ENCODE results near the gene PRRC2A.

The PRRC2A gene

GRCh38 chr6:31620586-31621319, at the start of gene PRRC2A:
Gene PRRC2A, plus strand, starts transcription at chr6:31620715. Its CDS starts 2,075 bp downstream, at chr6:31622790.
- Histone ChIP-seq H3K4me1 (ENCODE audit: control insufficient read depth in 2 of 2, insufficient read depth in 2 of 2, low read length in 2 of 2) (peaks cover 10 to 21% of the 10 kb centered on the region in 2 donors), H3K4me3 (ENCODE audit: low read length in 2 of 2) (peak within 1 kb of the TSS; percentile 86 to 89), H3K9ac (ENCODE audit: low read depth in 1 of 2, low read length in 2 of 2) (peak within 1 kb of the TSS; percentile 93 to 94)

GRCh38 chr6:31572041-31572911, 48.2 kb upstream of the PRRC2A start, which contains the start of gene LTA:
Gene LTA, plus strand, starts transcription at chr6:31572289. Its CDS starts 454 bp downstream, at chr6:31572743.
- H3K9ac ChIP-seq (ENCODE audit: low read depth in 1 of 2, low read length in 2 of 2) = peak within 1 kb of the TSS in 1 of 2 donors; percentile 47
- no peaks in the 10 kb centered on the region for H3K27me3 ChIP-seq (ENCODE audit: control insufficient read depth in 2 of 2, insufficient read depth in 2 of 2, low read length in 2 of 2)
- no peaks in the 10 kb centered on the region for H3K9me3 ChIP-seq (ENCODE audit: control insufficient read depth in 2 of 2, low read length in 2 of 2)
- peak within 1 kb of the TSS; percentile 34 to 69 for H3K27ac ChIP-seq (ENCODE audit: low read depth in 2 of 2, low read length in 2 of 2)
- H3K4me1 ChIP-seq (ENCODE audit: control insufficient read depth in 2 of 2, insufficient read depth in 2 of 2, low read length in 2 of 2) = peaks cover 7 to 14% of the 10 kb centered on the region in 2 donors
- H3K36me3 ChIP-seq (ENCODE audit: control insufficient read depth in 2 of 2, insufficient read depth in 2 of 2, low read length in 2 of 2) = no peaks in the 10 kb centered on the region
- H3K4me3 ChIP-seq (ENCODE audit: low read length in 2 of 2) = peak within 1 kb of the TSS; percentile 6 to 65

More at GRCh38 chr6:31620586-31621319, at the start of gene PRRC2A:
- Histone ChIP-seq H3K27ac (ENCODE audit: low read depth in 2 of 2, low read length in 2 of 2) (peak within 1 kb of the TSS; percentile 99), H3K36me3 (ENCODE audit: control insufficient read depth in 2 of 2, insufficient read depth in 2 of 2, low read length in 2 of 2) (peaks cover 22 to 33% of the 10 kb centered on the region in 2 donors), H3K27me3 (ENCODE audit: control insufficient read depth in 2 of 2, insufficient read depth in 2 of 2, low read length in 2 of 2) (no peaks in the 10 kb centered on the region), H3K9me3 (ENCODE audit: control insufficient read depth in 2 of 2, low read length in 2 of 2) (no peaks in the 10 kb centered on the region)

GRCh38 chr6:31573239-31574105, 47.0 kb upstream of the PRRC2A start:
- no peak overlapping the region for H3K9ac ChIP-seq (ENCODE audit: low read depth in 1 of 2, low read length in 2 of 2)
- H3K4me3 ChIP-seq (ENCODE audit: low read length in 2 of 2) = no peak overlapping the region
- no peaks in the 10 kb centered on the region for H3K9me3 ChIP-seq (ENCODE audit: control insufficient read depth in 2 of 2, low read length in 2 of 2)
- H3K27me3 ChIP-seq (ENCODE audit: control insufficient read depth in 2 of 2, insufficient read depth in 2 of 2, low read length in 2 of 2) = peaks cover 0 to under 1% of the 10 kb centered on the region in 2 donors
- H3K36me3 ChIP-seq (ENCODE audit: control insufficient read depth in 2 of 2, insufficient read depth in 2 of 2, low read length in 2 of 2) = no peaks in the 10 kb centered on the region
- H3K4me1 ChIP-seq (ENCODE audit: control insufficient read depth in 2 of 2, insufficient read depth in 2 of 2, low read length in 2 of 2) = peaks cover 3 to 8% of the 10 kb centered on the region in 2 donors
- no peak overlapping the region for H3K27ac ChIP-seq (ENCODE audit: low read depth in 2 of 2, low read length in 2 of 2)

GRCh38 chr6:31574106-31575061, 46.1 kb upstream of the PRRC2A start:
- Histone ChIP-seq H3K27me3 (ENCODE audit: control insufficient read depth in 2 of 2, insufficient read depth in 2 of 2, low read length in 2 of 2) (peaks cover 0 to 2% of the 10 kb centered on the region in 2 donors), H3K4me1 (ENCODE audit: control insufficient read depth in 2 of 2, insufficient read depth in 2 of 2, low read length in 2 of 2) (peaks cover 3 to 8% of the 10 kb centered on the region in 2 donors), H3K27ac (ENCODE audit: low read depth in 2 of 2, low read length in 2 of 2) (peak overlapping the region in 1 of 2 donors; percentile 38), H3K4me3 (ENCODE audit: low read length in 2 of 2) (no peak overlapping the region), H3K9ac (ENCODE audit: low read depth in 1 of 2, low read length in 2 of 2) (no peak overlapping the region), H3K9me3 (ENCODE audit: control insufficient read depth in 2 of 2, low read length in 2 of 2) (no peaks in the 10 kb centered on the region), H3K36me3 (ENCODE audit: control insufficient read depth in 2 of 2, insufficient read depth in 2 of 2, low read length in 2 of 2) (no peaks in the 10 kb centered on the region)

- Histone ChIP-seq H3K9ac (ENCODE audit: low read depth in 1 of 2, low read length in 2 of 2) (peak within 1 kb of the TSS; percentile 35 to 47), H3K4me1 (ENCODE audit: control insufficient read depth in 2 of 2, insufficient read depth in 2 of 2, low read length in 2 of 2) (peaks cover 3 to 11% of the 10 kb centered on the region in 2 donors), H3K4me3 (ENCODE audit: low read length in 2 of 2) (peak within 1 kb of the TSS; percentile 47 to 74), H3K36me3 (ENCODE audit: control insufficient read depth in 2 of 2, insufficient read depth in 2 of 2, low read length in 2 of 2) (no peaks in the 10 kb centered on the region), H3K27me3 (ENCODE audit: control insufficient read depth in 2 of 2, insufficient read depth in 2 of 2, low read length in 2 of 2) (peaks cover 0 to 5% of the 10 kb centered on the region in 2 donors), H3K9me3 (ENCODE audit: control insufficient read depth in 2 of 2, low read length in 2 of 2) (no peaks in the 10 kb centered on the region), H3K27ac (ENCODE audit: low read depth in 2 of 2, low read length in 2 of 2) (peak within 1 kb of the TSS; percentile 25 to 68)
Measured at GRCh38 chr6:31575335-31575901, 45.1 kb upstream of the PRRC2A start, which contains the start of gene TNF. Gene TNF, plus strand, starts transcription at chr6:31575565. Its CDS starts 177 bp downstream, at chr6:31575742.

- peak overlapping the region; percentile 25 to 68 for H3K27ac ChIP-seq (ENCODE audit: low read depth in 2 of 2, low read length in 2 of 2)
- H3K9ac ChIP-seq (ENCODE audit: low read depth in 1 of 2, low read length in 2 of 2) = peak overlapping the region; percentile 35 to 47
- H3K4me1 ChIP-seq (ENCODE audit: control insufficient read depth in 2 of 2, insufficient read depth in 2 of 2, low read length in 2 of 2) = peaks cover 9 to 14% of the 10 kb centered on the region in 2 donors
- H3K4me3 ChIP-seq (ENCODE audit: low read length in 2 of 2) = peak overlapping the region; percentile 47 to 74
- H3K27me3 ChIP-seq (ENCODE audit: control insufficient read depth in 2 of 2, insufficient read depth in 2 of 2, low read length in 2 of 2) = peaks cover 3 to 5% of the 10 kb centered on the region in 2 donors
- no peaks in the 10 kb centered on the region for H3K9me3 ChIP-seq (ENCODE audit: control insufficient read depth in 2 of 2, low read length in 2 of 2)
- H3K36me3 ChIP-seq (ENCODE audit: control insufficient read depth in 2 of 2, insufficient read depth in 2 of 2, low read length in 2 of 2) = no peaks in the 10 kb centered on the region
Measured at GRCh38 chr6:31575952-31576685, 44.4 kb upstream of the PRRC2A start.

GRCh38 chr6:31576897-31577578, 43.5 kb upstream of the PRRC2A start:
- Histone ChIP-seq H3K4me3 (ENCODE audit: low read length in 2 of 2) (peak overlapping the region; percentile 18 to 74), H3K36me3 (ENCODE audit: control insufficient read depth in 2 of 2, insufficient read depth in 2 of 2, low read length in 2 of 2) (no peaks in the 10 kb centered on the region), H3K9me3 (ENCODE audit: control insufficient read depth in 2 of 2, low read length in 2 of 2) (no peaks in the 10 kb centered on the region), H3K4me1 (ENCODE audit: control insufficient read depth in 2 of 2, insufficient read depth in 2 of 2, low read length in 2 of 2) (peaks cover 10 to 12% of the 10 kb centered on the region in 2 donors), H3K27ac (ENCODE audit: low read depth in 2 of 2, low read length in 2 of 2) (peak overlapping the region in 1 of 2 donors; percentile 68), H3K27me3 (ENCODE audit: control insufficient read depth in 2 of 2, insufficient read depth in 2 of 2, low read length in 2 of 2) (peaks cover 7 to 10% of the 10 kb centered on the region in 2 donors), H3K9ac (ENCODE audit: low read depth in 1 of 2, low read length in 2 of 2) (no peak overlapping the region)

GRCh38 chr6:31577579-31577966, 42.9 kb upstream of the PRRC2A start:
- Histone ChIP-seq H3K4me1 (ENCODE audit: control insufficient read depth in 2 of 2, insufficient read depth in 2 of 2, low read length in 2 of 2) (peaks cover 12 to 13% of the 10 kb centered on the region in 2 donors), H3K4me3 (ENCODE audit: low read length in 2 of 2) (peak overlapping the region in 1 of 2 donors; percentile 74), H3K27ac (ENCODE audit: low read depth in 2 of 2, low read length in 2 of 2) (no peak overlapping the region), H3K27me3 (ENCODE audit: control insufficient read depth in 2 of 2, insufficient read depth in 2 of 2, low read length in 2 of 2) (peaks cover 7 to 12% of the 10 kb centered on the region in 2 donors), H3K36me3 (ENCODE audit: control insufficient read depth in 2 of 2, insufficient read depth in 2 of 2, low read length in 2 of 2) (no peaks in the 10 kb centered on the region), H3K9me3 (ENCODE audit: control insufficient read depth in 2 of 2, low read length in 2 of 2) (no peaks in the 10 kb centered on the region), H3K9ac (ENCODE audit: low read depth in 1 of 2, low read length in 2 of 2) (no peak overlapping the region)
